NCI-H146 (cell line): Measurements from ENCODE around the gene RGL3.
"Not testable (repeated sequence)": the region's sequence is repeated elsewhere in the genome, so short reads cannot be mapped to it uniquely, and the experiment has no call there.

Experiments
- DNase-seq: peaks from one replicate; lab custom pipeline; 2025; lab: John Stamatoyannopoulos, UW

RGL3 gene

GRCh38 chr19:11361771-11362731, 57.1 kb downstream of the RGL3 start:
- no peak for DNase-seq

GRCh38 chr19:11361037-11361770, 57.9 kb downstream of the RGL3 start:
- no peak for DNase-seq

GRCh38 chr19:11359421-11359820, 59.7 kb downstream of the RGL3 start:
- no peak for DNase-seq

- no peak for DNase-seq
These were observed 62.2 kb downstream of the RGL3 start for GRCh38 chr19:11356676-11357550.

- no peak for DNase-seq
These were observed 63.1 kb downstream of the RGL3 start for GRCh38 chr19:11356074-11356397.

GRCh38 chr19:11355160-11356073, 63.7 kb downstream of the RGL3 start, which contains the start of gene PLPPR2:
PLPPR2 (plus strand) TSS chr19:11355432; CDS start chr19:11357674, 2,242 bp downstream.
- peak; percentile 96 for DNase-seq

GRCh38 chr19:11354102-11354501, 65.0 kb downstream of the RGL3 start:
- DNase-seq, result not testable (repeated sequence)

- no peak for DNase-seq
These were observed 69.9 kb downstream of the RGL3 start for GRCh38 chr19:11349171-11349570.

- no peak for DNase-seq
These were observed 71.5 kb downstream of the RGL3 start for GRCh38 chr19:11347546-11348039.

- DNase-seq, result peak; percentile 100
These were observed 72.8 kb downstream of the RGL3 start, which contains the start of the genes CCDC159 and TMEM205 for GRCh38 chr19:11346104-11346940. CCDC159 (plus strand) TSS chr19:11346519; CDS start chr19:11346607, 88 bp downstream. TMEM205 (minus strand) TSS chr19:11346268; CDS start chr19:11345619, 649 bp downstream.

- DNase-seq, result no peak
These were observed 73.9 kb downstream of the RGL3 start for GRCh38 chr19:11345122-11345803.
